Activated B cell treated with CpG ODN at 0.5 μM for 24 hours (primary cell): ENCODE measurements around the gene SELENOW. TPM values are rescaled to one million over a fixed set of nuclear protein-coding genes. Genes with fewer than 3 reads are reported as not detected.
"Not testable (repeated sequence)": the region's sequence is repeated elsewhere in the genome, so short reads cannot be mapped to it uniquely, and the experiment has no call there.

Experiments used
- ATAC-seq: fragments of 200-7000 bp; cut with Tn5 transposase; one replicate; pipeline ENCODE4 v1.10.0; 2021; ENCODE audit warnings: low read depth, mild to moderate bottlenecking, moderate library complexity
- CTCF ChIA-PET: fragments of 350-600 bp; sonication (Branson Sonifier 250); formaldehyde crosslinking; loops from one replicate; lab custom pipeline; 2021; ENCODE audit warnings: antibody characterized with exemption; lab: Charles Lee
- POLR2A ChIA-PET: fragments of 350-600 bp; sonication (Branson Sonifier 250); formaldehyde crosslinking; loops from one replicate; lab custom pipeline; 2021; ENCODE audit warnings: antibody characterized with exemption; lab: Charles Lee
- DNase-seq: peaks from one replicate; pipeline ENCODE4 v3.0.0; 2022
- H3K27ac Mint-ChIP-seq: one replicate; pipeline ENCODE4 v1.8.0; 2020; ENCODE audit warnings: mixed read lengths
- H3K27me3 Mint-ChIP-seq: one replicate; pipeline ENCODE4 v1.8.0; 2021; ENCODE audit warnings: mixed read lengths
- H3K36me3 Mint-ChIP-seq: one replicate; pipeline ENCODE4 v1.8.0; 2021; ENCODE audit warnings: low read depth, mixed read lengths
- H3K4me1 Mint-ChIP-seq: one replicate; pipeline ENCODE4 v1.8.0; 2021; ENCODE audit warnings: mixed read lengths
- H3K4me3 Mint-ChIP-seq: one replicate; pipeline ENCODE4 v1.8.0; 2020; ENCODE audit warnings: mild to moderate bottlenecking, mixed read lengths
- H3K9me3 Mint-ChIP-seq: one replicate; pipeline ENCODE4 v1.8.0; 2020; ENCODE audit warnings: mixed read lengths
- CTCF ChIP-seq: fragments of 200-600 bp; IDR thresholded peaks from one replicate; pipeline ENCODE4 v1.8.0; 2022; ENCODE audit warnings: antibody characterized with exemption, mild to moderate bottlenecking
- intact Hi-C: fragments of 100-400 bp; cut with micrococcal nuclease; formaldehyde crosslinking; loops from one replicate; pipeline ENCODE4 v1.15.1; 2024
- total RNA-seq: library from RNA; stranded (reverse); gene quantifications from 2 replicates; pipeline ENCODE4 v1.2.3, GENCODE V29; 2022

Gene SELENOW
- total RNA-seq, 1 donor from 2014 or later: 24.8 TPM

GRCh38 chr19:47796785-47797184, 18.3 kb downstream of the SELENOW start:
- no peak overlapping the region for H3K4me3 Mint-ChIP-seq
- CTCF ChIA-PET: no interaction called here
- intact Hi-C loops: no loop called here
- TF ChIP-seq CTCF: no peak
- no peak for ATAC-seq
- H3K27ac Mint-ChIP-seq: no peak overlapping the region
- H3K36me3 Mint-ChIP-seq: peaks cover 2% of the 10 kb centered on the region
- POLR2A ChIA-PET: no interaction called here
- peaks cover 5% of the 10 kb centered on the region for H3K9me3 Mint-ChIP-seq
- no peaks in the 10 kb centered on the region for H3K4me1 Mint-ChIP-seq
- peaks cover 13% of the 10 kb centered on the region for H3K27me3 Mint-ChIP-seq
- DNase-seq: no peak

- DNase-seq: no peak
Observed at GRCh38 chr19:47797996-47798903, 19.7 kb downstream of the SELENOW start.

GRCh38 chr19:47798904-47799266, 20.4 kb downstream of the SELENOW start:
- Mint-ChIP-seq H3K4me1 (no peaks in the 10 kb centered on the region), H3K27ac (no peak overlapping the region), H3K4me3 (no peak overlapping the region), H3K9me3 (peaks cover 5% of the 10 kb centered on the region), H3K36me3 (peaks cover 2% of the 10 kb centered on the region), H3K27me3 (peaks cover 13% of the 10 kb centered on the region)
- ATAC-seq (no peak), DNase-seq (no peak)
- TF ChIP-seq CTCF: no peak
- ChIA-PET POLR2A (no interaction called here), CTCF (no interaction called here)
- intact Hi-C loops: no loop called here

More at GRCh38 chr19:47797996-47798903, 19.7 kb downstream of the SELENOW start:
- no peak for TF ChIP-seq CTCF
- intact Hi-C loops: no loop called here
- POLR2A ChIA-PET: no interaction called here
- Mint-ChIP-seq H3K9me3 (peaks cover 5% of the 10 kb centered on the region), H3K4me1 (no peaks in the 10 kb centered on the region), H3K4me3 (no peak overlapping the region), H3K36me3 (peaks cover 2% of the 10 kb centered on the region), H3K27ac (no peak overlapping the region), H3K27me3 (peaks cover 13% of the 10 kb centered on the region)
- ATAC-seq: no peak
- CTCF ChIA-PET: no interaction called here

- ATAC-seq: no peak
- intact Hi-C loops: no loop called here
- TF ChIP-seq CTCF: no peak
- Mint-ChIP-seq H3K9me3 (peaks cover 5% of the 10 kb centered on the region), H3K27me3 (peaks cover 10% of the 10 kb centered on the region), H3K36me3 (peaks cover 2% of the 10 kb centered on the region), H3K27ac (no peak overlapping the region), H3K4me1 (no peaks in the 10 kb centered on the region), H3K4me3 (no peak overlapping the region)
- CTCF ChIA-PET: no interaction called here
- POLR2A ChIA-PET: no interaction called here
- no peak for DNase-seq
Observed at GRCh38 chr19:47801270-47801669, 22.8 kb downstream of the SELENOW start.

GRCh38 chr19:47802521-47803043, 24.1 kb downstream of the SELENOW start:
- peaks cover 7% of the 10 kb centered on the region for H3K9me3 Mint-ChIP-seq
- ATAC-seq: no peak
- POLR2A ChIA-PET: no interaction called here
- CTCF ChIA-PET: no interaction called here
- no peak for DNase-seq
- no peak overlapping the region for H3K27ac Mint-ChIP-seq
- peaks cover 10% of the 10 kb centered on the region for H3K27me3 Mint-ChIP-seq
- intact Hi-C loops: no loop called here
- H3K4me1 Mint-ChIP-seq: no peaks in the 10 kb centered on the region
- no peak for TF ChIP-seq CTCF
- no peak overlapping the region for H3K4me3 Mint-ChIP-seq
- H3K36me3 Mint-ChIP-seq: peaks cover 2% of the 10 kb centered on the region

GRCh38 chr19:47803148-47803547, 24.6 kb downstream of the SELENOW start:
- H3K27ac Mint-ChIP-seq, H3K27me3 Mint-ChIP-seq, H3K4me1 Mint-ChIP-seq, DNase-seq, ATAC-seq, H3K9me3 Mint-ChIP-seq, H3K4me3 Mint-ChIP-seq, intact Hi-C loops, CTCF ChIA-PET, H3K36me3 Mint-ChIP-seq, POLR2A ChIA-PET: not testable (repeated sequence)

GRCh38 chr19:47803671-47804070, 25.2 kb downstream of the SELENOW start:
- ATAC-seq: not testable (repeated sequence)

More at GRCh38 chr19:47803671-47804070, 25.2 kb downstream of the SELENOW start:
- H3K9me3 Mint-ChIP-seq, H3K4me1 Mint-ChIP-seq, H3K36me3 Mint-ChIP-seq, H3K27ac Mint-ChIP-seq, H3K4me3 Mint-ChIP-seq, H3K27me3 Mint-ChIP-seq, POLR2A ChIA-PET, DNase-seq, CTCF ChIA-PET, intact Hi-C loops: not testable (repeated sequence)
